GM18519 (cell line): Measurements from ENCODE around the gene ESRRB.

Experiments
- ATAC-seq: cut with Tn5 transposase; IDR thresholded peaks from one replicate; pipeline ENCODE4 v1.9.1; 2021; ENCODE audit warnings: mild to moderate bottlenecking, moderate library complexity; ENCODE audit not compliant: unreplicated experiment, low FRiP score

ESRRB gene

DNA sequence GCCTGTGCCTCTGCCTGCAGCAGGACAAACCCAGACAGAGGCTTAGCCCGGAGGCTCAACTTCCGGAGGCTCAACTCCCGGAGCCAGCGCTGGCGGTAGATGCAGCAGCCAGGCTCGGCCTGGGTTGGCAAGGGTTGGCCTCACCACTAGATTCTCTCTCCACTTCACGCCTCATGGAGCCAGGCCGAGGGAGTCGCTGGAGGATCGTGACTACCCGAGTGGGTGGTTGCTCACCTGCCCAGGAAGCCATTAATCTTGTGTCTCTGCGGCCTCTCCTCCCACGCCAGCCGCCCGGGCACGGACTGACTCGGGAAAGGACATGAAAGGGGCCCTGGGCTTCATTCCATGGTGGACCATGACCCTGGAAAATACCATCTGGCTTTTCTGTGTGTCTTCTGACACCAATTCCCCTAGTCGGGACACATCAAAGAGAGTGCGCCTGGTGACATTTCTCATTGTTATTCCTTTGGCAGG, 20.8 kb downstream of the ESRRB start:
- ATAC-seq = no peak

DNA sequence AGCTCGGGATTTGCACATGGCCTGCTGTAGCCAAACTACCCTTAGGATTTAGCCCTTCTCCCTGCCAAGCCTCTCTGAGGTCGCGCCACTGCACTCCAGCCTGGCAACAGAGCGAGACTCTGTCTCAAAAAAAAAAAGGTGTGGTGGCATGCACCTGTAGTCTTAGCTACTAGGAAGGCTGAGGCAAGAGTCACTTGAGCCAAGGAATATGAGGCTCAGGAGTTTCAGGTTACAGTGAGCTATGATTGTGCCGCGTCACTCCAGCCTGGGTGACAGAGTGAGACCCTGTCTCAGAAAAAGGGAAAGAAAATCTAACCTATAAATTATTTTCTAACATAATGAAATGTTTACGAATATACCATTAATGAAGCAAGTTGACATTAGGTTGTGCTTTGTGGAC, 29.7 kb downstream of the ESRRB start:
- no peak for ATAC-seq

DNA sequence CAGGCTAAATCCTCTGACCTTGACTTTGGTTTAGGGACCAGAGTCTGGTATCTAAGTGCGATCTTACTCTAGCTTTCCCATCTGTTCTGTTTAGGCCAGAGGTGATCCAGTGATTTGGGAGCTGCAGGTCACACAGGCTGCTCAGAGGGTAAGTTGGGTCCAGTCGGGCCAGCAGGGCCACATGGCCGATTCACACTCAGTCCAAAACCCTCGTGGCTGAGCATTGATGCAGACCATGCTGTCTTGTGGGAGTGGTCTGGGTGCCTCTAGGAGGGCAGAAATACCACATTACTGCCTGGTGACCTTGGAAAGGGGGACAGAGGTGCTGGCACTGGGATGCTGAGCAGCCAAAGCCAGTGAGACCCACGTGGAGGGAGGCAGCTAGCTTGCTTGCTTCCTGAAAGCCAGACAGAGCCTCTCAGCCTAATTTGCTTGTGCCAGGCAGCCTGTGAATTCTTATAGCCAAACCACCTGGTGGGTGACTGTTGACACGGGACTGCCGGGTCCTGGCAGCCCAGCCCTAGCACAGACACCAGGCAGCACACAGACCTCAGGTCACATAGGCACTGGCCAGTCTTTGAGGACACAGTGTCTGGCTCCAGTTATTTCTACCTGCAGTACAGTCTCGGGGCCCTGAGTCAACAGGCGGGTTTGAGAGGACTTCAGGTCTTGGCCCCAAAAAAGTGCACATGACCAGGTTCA, 31.7 kb downstream of the ESRRB start:
- no peak for ATAC-seq

DNA sequence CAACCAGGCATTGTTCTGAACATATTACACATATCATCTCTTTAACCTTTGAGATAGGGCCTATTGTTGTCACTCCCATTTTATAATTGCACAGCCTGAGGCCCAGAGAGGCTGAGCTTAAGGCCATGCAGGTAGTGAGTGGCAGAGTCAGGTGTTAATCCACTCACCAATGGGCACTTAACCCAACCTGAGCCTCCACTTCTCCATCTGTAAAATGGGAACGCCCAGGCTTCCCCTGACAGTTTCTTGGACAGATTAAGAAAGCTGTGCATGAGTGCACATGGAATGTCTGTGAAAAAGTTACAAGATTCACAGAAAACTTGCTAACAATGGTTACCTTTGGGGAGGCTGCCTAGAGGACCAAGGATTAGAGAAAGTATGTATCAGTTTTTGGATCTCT, 32.9 kb downstream of the ESRRB start:
- ATAC-seq = no peak

DNA sequence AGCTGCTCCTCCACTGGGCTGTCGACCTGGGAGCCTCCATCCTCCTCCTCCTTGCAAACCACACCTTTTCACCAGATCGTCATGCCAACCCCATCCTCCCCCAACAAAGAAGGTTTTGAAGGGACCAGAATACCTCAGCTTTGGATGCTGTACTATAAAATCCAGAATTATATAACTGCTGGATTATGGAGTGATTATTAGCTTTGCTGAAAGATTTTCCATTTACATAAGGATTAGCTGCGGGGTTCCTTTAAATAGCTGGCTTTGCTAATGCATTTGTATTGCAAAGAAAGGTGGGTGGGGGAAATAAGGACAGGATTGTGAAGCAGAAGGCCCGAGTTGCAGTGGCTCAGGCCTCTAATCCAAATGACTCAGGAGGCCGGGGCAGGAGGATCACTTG, 36.6 kb downstream of the ESRRB start:
- ATAC-seq = no peak

DNA sequence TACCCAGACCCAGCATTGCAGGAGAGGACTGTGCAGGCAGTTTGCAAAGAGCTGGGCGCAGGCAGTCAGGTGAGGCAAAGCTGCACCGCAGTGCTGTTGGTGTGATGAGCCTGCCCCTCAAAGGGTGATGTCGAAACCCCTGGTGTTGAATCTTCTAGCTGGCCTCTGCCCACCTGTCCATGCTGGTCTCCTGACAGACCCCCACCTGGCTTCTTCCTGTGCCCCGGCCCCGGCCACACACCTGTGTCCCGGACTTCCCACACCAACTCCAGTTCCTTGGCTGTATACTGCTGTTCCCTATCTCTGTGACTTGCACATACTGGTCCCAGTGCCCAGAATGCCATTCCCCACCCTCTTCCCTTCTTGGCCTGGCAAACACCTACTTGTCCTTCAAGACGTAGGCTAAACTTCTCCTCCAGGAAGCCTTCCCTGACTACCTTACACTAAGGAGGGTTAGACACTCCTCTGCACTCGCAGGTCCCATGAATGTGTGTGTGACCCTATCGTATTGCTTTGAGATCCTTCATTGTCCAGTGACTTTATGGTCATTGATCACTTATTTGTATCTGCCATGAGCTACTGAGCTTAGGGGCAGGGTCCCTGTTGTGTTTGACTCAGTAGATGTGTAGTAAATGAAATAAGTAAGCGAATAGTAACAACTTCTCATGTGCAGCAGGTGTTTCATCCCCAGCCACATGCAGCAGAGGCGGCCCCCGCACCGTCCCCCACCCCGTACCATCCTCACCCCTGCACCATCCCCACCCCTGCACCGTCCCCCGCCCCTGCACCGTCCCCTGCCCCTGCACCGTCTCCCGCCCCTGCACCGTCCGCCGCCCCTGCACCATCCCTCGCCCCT, 37.4 kb downstream of the ESRRB start:
- ATAC-seq = no peak

DNA sequence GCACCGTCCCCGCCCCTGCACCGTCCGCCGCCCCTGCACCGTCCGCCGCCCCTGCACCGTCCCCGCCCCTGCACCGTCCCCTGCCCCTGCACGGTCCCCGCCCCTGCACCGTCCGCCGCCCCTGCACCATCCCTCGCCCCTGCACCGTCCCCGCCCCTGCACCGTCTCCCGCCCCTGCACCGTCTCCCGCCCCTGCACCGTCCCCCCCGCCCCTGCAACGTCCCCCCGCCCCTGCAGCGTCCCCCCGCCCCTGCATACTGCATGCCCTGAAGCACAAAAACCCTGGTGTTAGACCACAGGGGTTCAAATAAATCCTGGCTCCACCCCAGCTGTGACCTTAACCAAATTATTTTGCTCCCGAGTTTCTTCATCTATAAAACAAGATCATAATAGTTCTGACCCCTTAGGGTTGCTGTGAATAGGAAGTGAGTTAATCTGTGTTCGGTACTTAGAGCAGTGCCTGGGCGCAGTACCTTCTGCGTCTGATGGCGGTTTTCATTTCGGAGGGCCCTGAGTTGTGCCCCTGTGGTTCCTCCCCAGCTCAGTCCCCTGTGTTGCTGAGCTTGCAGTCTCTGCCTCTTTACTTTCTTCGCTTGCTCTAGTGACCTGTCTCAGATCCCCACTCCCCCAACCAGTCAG, 38.1 kb downstream of the ESRRB start:
- no peak for ATAC-seq

DNA sequence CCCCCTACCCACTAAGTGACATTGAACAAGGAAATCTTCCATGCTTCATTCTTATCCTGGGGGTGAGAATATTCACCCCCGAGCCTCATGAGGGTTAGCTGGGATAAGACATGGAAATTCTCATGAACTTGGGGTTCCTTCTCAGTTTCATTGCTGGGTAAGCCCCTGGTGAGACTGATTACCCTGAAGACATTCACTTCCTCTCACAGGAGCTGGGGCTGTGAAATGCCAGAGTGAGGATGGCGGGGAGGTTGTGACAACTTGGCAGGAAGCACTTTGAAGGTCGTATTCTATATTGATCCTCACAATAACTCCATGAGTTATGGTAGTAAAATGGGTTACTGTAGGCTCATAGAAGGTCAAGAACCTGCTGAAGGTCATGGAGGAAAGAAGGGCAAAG, 43.5 kb downstream of the ESRRB start:
- ATAC-seq = no peak

DNA sequence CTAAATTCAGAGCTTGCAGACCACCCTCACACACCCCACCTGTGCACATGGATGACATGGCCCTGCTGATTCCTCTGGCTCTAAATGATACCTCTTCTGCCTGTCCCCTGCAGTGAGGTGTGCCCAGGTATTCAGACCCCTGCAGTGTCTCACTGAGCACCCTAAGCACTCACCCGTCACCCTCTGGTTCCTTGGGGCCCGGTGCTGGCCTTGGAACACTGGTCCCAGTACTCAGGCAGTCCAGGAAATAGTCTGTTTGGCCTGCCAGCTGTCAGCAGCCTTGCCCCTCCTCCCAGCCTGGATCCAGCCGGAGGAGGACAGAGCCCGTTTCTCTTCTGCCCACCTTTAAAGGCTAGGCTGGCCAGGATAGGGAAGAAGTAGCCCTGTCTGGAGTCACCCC, 44.9 kb downstream of the ESRRB start:
- ATAC-seq = no peak

DNA sequence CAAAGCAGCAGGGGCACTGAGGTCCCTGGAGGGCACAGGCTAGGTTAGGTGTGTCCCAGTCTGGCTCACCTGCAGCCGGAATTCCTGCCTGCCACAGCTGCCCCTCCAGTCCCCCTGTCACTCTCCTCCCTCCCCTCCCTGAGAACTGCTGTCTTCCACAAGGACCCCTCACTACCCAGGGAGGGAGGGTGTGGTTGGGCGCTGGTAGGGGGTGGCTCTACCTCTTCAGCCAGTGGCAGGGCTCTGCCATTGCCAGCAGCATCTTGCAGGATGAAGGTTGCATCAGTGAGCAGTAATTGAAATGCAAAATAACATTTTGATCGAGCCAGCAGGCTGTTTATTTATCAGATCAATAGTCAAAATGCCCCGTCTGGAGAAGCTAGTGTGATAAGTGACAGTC, 45.7 kb downstream of the ESRRB start:
- no peak for ATAC-seq

DNA sequence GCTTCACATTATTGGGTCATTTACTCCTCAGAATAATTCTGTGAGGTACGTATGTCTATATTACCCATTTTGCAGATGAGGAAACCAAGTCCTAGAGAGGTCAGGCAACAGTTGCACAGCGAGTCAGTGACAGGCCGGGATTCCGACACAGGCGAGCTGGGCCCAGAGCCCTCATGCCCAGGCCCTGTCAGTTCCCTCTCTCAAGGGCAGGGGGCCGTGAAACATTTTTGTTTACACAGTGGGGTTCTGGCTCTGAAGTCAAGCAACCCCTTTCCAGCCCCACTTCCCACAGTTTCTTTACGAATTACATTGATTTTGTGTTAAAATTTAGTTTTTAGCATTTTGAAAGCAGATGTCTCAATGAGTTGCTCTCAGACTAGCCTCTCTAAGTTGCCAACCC, 46.7 kb downstream of the ESRRB start:
- no peak for ATAC-seq

DNA sequence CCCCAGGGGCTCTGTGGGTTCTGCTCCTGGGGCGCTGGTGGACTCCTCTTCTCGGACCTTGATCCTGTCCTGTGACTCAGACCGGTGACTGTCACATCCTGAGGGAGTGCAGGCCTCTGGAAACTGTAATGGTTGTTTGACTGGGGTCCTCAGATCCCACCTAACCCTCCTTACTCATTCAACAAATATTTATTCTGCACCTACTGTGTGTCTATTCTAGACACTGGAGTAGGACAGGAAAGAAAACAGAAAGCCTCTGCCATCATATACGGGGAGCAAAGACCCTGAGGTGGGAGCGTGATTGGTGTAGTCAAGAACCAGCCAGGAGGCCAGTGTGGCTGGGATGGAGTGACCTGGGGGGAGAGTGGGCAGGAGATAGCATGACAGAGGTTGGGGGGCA, 47.6 kb downstream of the ESRRB start:
- ATAC-seq = no peak

DNA sequence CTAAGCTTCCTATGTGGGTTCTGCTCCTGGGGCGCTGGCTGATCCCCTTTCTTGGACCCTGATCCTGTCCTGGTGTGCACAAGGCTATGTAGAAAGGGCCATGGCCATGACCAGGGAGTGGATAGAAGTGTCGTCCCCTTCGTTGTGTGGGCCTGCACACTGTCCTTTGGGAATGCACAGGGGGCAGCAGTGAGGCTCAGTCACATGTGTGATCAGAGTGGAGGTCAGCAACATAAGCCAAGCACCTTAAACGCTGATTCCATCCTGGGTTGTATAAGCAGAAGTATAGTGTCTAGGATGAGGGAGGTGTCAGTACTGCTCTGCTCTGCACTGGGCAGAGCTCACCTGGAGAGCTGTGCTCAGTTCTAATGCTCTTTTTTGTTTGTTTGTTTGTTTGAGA, 48.4 kb downstream of the ESRRB start:
- no peak for ATAC-seq

DNA sequence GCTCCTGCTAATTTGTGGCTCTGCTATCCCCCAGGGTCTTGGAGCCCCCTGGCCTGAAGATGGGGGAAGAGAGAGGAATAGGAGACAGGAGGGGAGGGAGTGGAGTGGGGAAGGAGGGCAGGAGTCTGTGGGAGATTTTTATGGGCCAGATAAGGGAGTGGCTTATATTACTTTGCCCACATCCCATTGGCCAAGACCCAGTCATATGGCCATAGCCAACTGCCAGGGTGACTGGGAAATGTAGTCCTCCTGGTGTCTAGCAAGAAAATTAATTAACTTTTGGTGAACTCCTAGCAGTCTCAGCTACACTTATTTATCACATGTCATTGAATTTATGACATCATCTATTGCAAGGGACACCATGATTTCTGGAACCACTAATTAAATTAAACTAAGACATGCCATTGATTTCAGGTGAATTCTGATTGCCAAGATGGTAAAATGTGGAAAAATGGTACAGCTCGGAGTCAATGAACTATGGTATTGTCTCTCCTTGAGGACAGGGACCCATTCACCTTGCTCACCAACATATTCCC, 50.3 kb downstream of the ESRRB start:
- ATAC-seq = no peak

DNA sequence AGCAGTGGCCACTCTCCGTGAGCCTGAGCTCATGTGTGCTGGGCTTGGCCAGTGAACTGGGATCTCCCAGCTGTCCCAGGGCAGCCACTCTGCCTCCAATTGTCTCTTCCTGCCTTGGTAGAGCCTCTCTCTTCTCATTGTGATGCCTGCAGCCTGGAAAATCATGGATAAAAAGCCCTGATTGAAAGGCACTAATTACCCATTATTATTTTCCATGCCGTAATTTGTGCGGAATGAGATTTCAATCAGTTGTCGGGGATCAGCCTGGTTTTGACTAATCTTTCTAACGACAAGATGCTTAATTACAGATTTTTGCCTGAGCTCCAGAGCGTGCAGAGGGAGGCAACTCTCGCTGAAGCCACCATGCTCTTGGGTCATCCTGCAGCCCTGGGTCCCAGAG, 52.7 kb downstream of the ESRRB start:
- ATAC-seq = no peak

DNA sequence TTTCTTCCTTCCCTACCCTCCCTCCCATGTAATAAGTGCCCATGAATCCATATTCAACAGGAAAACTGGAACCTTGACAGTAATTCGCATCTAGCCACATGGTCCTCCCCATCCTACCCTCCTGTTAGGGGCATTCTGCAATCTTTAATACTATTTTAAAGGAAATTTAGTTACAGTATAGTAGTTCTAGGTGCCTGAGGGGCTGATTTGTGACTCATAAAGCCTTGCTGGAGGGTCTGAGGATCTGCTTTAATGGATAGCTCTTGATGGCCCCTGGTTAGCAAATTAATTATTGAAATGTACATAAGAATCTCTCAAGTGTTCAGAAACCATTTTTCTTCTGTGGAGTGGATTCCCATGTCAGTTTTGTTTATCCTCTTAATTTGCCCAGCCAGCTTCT, 54.1 kb downstream of the ESRRB start:
- ATAC-seq = no peak

DNA sequence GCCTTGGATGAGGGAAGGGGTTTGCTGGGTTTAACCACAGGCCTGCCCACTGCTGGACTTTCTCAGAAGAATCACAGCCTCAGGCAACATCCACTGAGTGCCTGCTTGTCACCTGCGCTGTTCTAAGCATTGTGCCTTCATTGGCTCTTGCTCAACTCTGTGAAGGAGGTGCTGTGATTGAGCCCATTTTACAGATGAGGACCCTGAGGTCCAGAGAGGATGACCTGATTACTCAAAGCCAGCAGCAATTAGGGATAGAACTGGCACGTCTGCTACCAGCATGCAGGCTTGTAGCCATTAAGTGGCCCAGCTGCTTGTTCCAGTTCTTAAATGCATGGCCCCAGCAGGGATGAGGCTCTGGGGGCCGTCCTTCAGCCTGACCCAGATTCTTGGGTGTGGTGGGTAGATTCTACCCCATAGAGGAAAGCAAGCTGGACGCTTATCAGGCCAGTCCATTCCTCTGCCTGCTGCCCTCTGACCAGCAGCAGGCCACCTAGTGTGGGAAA, 54.6 kb downstream of the ESRRB start:
- no peak for ATAC-seq

DNA sequence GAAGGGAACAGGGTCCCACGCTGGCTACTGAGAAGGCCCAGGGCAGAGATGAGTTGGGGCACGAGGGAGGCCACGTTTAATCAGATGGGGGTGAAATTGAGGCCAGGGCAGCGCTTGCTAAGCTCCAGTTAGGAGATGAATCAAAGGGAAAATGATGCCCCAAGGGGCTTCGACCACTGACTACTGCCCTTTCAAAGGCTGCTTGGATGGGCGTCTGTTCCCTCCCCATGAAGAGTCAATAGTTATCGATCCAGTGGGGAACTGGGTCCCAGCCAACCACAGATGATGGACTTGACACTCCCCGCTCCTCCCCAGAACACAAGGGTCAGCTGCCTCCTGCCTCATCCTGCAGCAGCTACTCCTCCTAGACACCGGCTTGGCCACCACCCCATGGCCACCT, 55.6 kb downstream of the ESRRB start:
- ATAC-seq = no peak

DNA sequence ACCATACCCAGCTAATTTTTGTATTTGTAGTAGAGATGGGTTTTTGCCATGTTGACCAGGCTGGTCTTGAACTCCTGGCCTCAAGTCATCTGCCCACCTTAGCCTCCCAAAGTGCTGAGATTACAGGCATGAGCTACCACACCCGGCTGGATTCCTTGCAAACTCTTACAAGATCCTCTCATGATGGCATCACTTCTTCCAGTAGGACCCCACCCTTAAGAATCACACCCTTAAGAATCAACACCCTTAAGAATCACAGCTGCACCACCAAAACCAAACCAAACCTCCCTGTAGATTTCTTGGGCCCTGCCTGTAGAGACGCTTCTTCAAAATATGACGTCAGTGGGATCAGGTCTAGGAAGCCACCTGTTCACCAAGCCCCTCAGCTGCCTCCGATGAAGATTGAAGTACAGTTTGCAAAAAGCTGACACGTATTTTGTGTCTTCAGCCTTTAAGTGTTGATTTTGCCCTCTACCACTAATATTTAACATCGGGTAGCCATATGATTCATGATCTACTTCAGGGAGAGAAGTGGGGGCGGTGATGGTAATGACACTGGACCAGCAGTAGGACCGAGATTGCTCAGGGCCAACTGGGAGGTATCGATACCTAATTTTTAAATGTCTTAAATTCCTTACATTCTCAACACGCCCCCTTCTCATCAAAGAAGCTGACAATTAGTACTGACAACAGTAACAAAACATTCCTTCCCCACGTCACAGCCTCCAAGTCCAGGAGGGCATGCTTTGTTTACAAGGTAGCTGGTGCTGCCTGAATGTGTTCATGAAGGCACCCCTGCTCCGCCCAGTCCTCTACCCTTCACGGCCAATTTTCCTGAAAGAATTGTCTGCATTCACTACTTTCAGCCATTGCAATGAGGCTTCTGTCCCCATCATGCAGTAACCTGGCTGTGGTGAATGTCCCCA, 57.2 kb downstream of the ESRRB start:
- no peak for ATAC-seq

DNA sequence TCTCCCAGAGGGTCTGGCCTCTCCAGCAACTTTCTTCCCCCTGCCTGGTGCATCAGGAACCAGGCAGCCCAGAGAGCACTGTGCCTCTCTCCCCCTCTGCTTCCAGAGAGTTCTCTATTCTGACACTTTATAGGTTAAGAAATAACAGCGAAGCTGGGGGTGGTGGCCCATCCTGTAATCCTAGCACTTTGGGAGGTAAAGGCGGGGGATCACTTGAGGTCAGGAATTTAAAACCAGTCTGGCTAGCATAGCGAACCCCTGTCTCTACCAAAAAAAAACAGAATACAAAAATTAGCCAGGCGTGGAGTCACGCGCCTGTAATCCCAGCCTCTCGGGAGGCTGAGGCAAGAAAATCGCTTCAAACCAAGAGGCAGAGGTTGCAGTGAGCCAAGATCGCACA, 58.3 kb downstream of the ESRRB start:
- no peak for ATAC-seq
